K562 (cell line): ENCODE data around the gene LAMTOR4. TPM values are rescaled to one million over a fixed set of nuclear protein-coding genes. Genes with fewer than 3 reads are reported as not detected.

Experiments used
- ATF7 ChIP-seq: fragments of 450-650 bp; IDR thresholded peaks from 2 replicates; pipeline ENCODE4 v1.7.1; 2014; ENCODE audit warnings: mild to moderate bottlenecking, moderate library complexity
- CHD2 ChIP-seq: IDR thresholded peaks from 2 replicates; pipeline ENCODE4 v1.6.1; 2011; ENCODE audit warnings: low read depth, low read length
- DNMT1 ChIP-seq: fragments of 450-650 bp; IDR thresholded peaks from 2 replicates; pipeline ENCODE4 v1.6.1; 2016; ENCODE audit warnings: antibody characterized with exemption, mild to moderate bottlenecking
- ELF4 ChIP-seq: fragments of 450-650 bp; formaldehyde crosslinking; IDR thresholded peaks from 2 replicates; pipeline ENCODE4 v1.4.0; 2022; ENCODE audit warnings: missing genetic modification characterization
- GTF2F1 ChIP-seq: IDR thresholded peaks from 2 replicates; pipeline ENCODE4 v1.6.1; 2011; ENCODE audit warnings: low read depth, low read length, improper control_type of control experiment
- KDM5B ChIP-seq: fragments of 200-600 bp; sonication (generic); IDR thresholded peaks from 2 replicates; pipeline ENCODE4 v1.6.1; 2012; ENCODE audit warnings: low read depth, mild to moderate bottlenecking, moderate library complexity, low read length, control low read depth, inconsistent platforms; ENCODE audit not compliant: insufficient replicate concordance
- MXI1 ChIP-seq: IDR thresholded peaks from 2 replicates; pipeline ENCODE4 v1.6.1; 2011; ENCODE audit warnings: low read depth, mild to moderate bottlenecking, improper control_type of control experiment, low read length
- OTX1 ChIP-seq: fragments of 450-650 bp; formaldehyde crosslinking; IDR thresholded peaks from 2 replicates; pipeline ENCODE4 v1.4.0; 2022; ENCODE audit warnings: mild to moderate bottlenecking
- SNRNP70 ChIP-seq: fragments of 200-400 bp; formaldehyde crosslinking; optimal IDR thresholded peaks from 2 replicates; pipeline ENCODE3; 2017; ENCODE audit warnings: low read depth, low read length
- TBP ChIP-seq: optimal IDR thresholded peaks from 2 replicates; pipeline ENCODE3; 2011; ENCODE audit warnings: low read depth, low read length, improper control_type of control experiment
- ZNF224 ChIP-seq: sonication (generic); formaldehyde crosslinking; IDR thresholded peaks from 2 replicates; pipeline ENCODE4 v1.8.0; 2022; ENCODE audit warnings: mild to moderate bottlenecking, missing genetic modification reagents
- polyA plus RNA-seq, 8 experiments: library from polyadenylated mRNA; depleted of rRNA in 4 of 8; stranded (reverse) in 5 of 8; unstranded in 3 of 8; fragments of >200 nt; fragmentation: Nextera tagmentation in 2 of 8; fragmentation: Illumina TruSeq in 1 of 8; extraction: Ambion mirVana in 2 of 8; extraction: Trizol in 1 of 8; gene quantifications; 2 replicates each; pipeline versions ENCODE4 v1.2.1 to v1.2.3, GENCODE V29; 2011 to 2014; ENCODE audit warnings: inconsistent platforms in 1 of 8, missing spikeins in 1 of 8
- total RNA-seq, 7 experiments: library from RNA; depleted of rRNA in 6 of 7; stranded (reverse); fragments of >200 nt in 6 of 7; fragmentation: Illumina TruSeq in 2 of 7; extraction: Trizol in 2 of 7; gene quantifications; 2 replicates each; pipeline versions ENCODE4 v1.2.1 to v1.2.3, GENCODE V29; 2011 to 2021; ENCODE audit warnings: low replicate concordance in 1 of 7
- TF ChIP-seq, protein P1 (sequence below), 2 experiments: IDR thresholded peaks; 2 replicates each; pipeline ENCODE4 v1.6.1; 2011; ENCODE audit warnings: borderline replicate concordance in 1 of 2, control low read depth in 1 of 2, low read depth in 1 of 2, low read length in 1 of 2, mild to moderate bottlenecking in 1 of 2, mixed read lengths in 1 of 2, moderate library complexity in 1 of 2; ENCODE audit not compliant: insufficient read depth in 1 of 2, insufficient read length in 1 of 2, poor library complexity in 1 of 2, severe bottlenecking in 1 of 2; ENCODE audit errors: extremely low read depth in 1 of 2
- TF ChIP-seq, protein P2 (sequence below): fragments of 450-650 bp; IDR thresholded peaks from 2 replicates; pipeline ENCODE4 v1.7.1; 2018; ENCODE audit warnings: mild to moderate bottlenecking, low read depth; ENCODE audit not compliant: partially characterized antibody
- TF ChIP-seq, protein P3 (sequence below), 2 experiments: fragments of 450-650 bp; conservative IDR thresholded peaks; 2 replicates each; pipeline ENCODE4 v1.6.1; 2017; ENCODE audit warnings: mild to moderate bottlenecking in 2 of 2, moderate library complexity in 2 of 2
- TF ChIP-seq, protein P4 (sequence below): sonication (generic); formaldehyde crosslinking; IDR thresholded peaks from 2 replicates; pipeline ENCODE4 v1.8.0; 2022; ENCODE audit warnings: mild to moderate bottlenecking, missing genetic modification reagents
- TF ChIP-seq, protein P5 (sequence below), 2 experiments: fragments of 450-650 bp in 1 of 2; sonication (generic) in 1 of 2; formaldehyde crosslinking; conservative IDR thresholded peaks; 2 replicates each; pipeline versions ENCODE4 v1.4.0 to v1.8.1; 2020 to 2022; ENCODE audit warnings: mild to moderate bottlenecking in 1 of 2, missing genetic modification reagents in 1 of 2

Gene LAMTOR4
- total and polyA plus RNA-seq, 9 of the 15 experiments (the other 6 are each of a cell fraction or from before 2014, with no cell fraction given) = 79.6 to 314 (median 195) TPM

DNA sequence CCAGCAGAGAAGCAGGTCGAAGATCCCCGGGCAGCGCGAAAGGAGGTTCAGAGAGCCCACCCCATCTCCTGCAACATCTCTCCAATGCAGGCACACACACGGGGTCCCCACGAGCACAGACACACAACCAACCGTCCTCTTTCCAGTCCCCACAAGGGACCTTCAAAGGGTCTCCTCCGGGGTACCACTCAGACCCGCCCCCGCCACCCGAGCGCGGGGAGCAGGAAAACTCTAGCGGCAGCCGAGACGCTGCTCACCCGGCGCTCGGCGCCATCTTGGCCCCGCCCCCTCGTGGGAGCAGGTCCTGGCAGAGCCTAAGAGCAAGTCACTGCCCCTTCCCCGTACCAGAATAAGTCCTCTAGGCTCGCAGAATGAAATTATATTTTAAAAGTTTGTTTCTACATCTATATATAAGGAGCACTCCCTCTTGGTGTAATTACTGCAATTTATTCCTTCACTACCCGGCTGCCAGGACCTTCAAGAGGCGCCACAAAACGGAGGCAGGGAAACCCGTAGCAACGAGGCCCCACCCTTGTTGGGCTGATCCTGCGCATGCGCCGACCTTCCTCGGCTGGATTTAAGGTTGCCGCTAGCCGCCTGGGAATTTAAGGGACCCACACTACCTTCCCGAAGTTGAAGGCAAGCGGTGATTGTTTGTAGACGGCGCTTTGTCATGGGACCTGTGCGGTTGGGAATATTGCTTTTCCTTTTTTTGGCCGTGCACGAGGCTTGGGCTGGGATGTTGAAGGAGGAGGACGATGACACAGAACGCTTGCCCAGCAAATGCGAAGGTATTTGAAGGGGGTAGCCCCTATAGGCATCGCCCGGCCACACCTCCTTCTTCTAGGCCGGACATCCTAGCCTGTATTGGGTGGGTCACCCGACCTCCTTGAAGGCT, 29.4 kb upstream of the LAMTOR4 start, which contains the start of the genes CNPY4 and TAF6 (continued):
- TF ChIP-seq, protein P1, sequence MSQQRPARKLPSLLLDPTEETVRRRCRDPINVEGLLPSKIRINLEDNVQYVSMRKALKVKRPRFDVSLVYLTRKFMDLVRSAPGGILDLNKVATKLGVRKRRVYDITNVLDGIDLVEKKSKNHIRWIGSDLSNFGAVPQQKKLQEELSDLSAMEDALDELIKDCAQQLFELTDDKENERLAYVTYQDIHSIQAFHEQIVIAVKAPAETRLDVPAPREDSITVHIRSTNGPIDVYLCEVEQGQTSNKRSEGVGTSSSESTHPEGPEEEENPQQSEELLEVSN (IDR thresholded peaks at IDR 0.05; ENCODE audit: borderline replicate concordance in 1 of 2, extremely low read depth in 1 of 2, insufficient read depth in 1 of 2, insufficient read length in 1 of 2, low read depth in 1 of 2, low read length in 1 of 2, poor library complexity in 1 of 2, severe bottlenecking in 1 of 2) = peak; percentile 35 to 60
- TF ChIP-seq SNRNP70 = peak; percentile 55
- peak; percentile 81; the same call in 1 of the 2 replicates for TF ChIP-seq DNMT1
- TF ChIP-seq MXI1 = peak; percentile 95
- TF ChIP-seq, protein P2, sequence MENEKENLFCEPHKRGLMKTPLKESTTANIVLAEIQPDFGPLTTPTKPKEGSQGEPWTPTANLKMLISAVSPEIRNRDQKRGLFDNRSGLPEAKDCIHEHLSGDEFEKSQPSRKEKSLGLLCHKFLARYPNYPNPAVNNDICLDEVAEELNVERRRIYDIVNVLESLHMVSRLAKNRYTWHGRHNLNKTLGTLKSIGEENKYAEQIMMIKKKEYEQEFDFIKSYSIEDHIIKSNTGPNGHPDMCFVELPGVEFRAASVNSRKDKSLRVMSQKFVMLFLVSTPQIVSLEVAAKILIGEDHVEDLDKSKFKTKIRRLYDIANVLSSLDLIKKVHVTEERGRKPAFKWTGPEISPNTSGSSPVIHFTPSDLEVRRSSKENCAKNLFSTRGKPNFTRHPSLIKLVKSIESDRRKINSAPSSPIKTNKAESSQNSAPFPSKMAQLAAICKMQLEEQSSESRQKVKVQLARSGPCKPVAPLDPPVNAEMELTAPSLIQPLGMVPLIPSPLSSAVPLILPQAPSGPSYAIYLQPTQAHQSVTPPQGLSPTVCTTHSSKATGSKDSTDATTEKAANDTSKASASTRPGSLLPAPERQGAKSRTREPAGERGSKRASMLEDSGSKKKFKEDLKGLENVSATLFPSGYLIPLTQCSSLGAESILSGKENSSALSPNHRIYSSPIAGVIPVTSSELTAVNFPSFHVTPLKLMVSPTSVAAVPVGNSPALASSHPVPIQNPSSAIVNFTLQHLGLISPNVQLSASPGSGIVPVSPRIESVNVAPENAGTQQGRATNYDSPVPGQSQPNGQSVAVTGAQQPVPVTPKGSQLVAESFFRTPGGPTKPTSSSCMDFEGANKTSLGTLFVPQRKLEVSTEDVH = peak; percentile 64
- TF ChIP-seq, protein P3, sequence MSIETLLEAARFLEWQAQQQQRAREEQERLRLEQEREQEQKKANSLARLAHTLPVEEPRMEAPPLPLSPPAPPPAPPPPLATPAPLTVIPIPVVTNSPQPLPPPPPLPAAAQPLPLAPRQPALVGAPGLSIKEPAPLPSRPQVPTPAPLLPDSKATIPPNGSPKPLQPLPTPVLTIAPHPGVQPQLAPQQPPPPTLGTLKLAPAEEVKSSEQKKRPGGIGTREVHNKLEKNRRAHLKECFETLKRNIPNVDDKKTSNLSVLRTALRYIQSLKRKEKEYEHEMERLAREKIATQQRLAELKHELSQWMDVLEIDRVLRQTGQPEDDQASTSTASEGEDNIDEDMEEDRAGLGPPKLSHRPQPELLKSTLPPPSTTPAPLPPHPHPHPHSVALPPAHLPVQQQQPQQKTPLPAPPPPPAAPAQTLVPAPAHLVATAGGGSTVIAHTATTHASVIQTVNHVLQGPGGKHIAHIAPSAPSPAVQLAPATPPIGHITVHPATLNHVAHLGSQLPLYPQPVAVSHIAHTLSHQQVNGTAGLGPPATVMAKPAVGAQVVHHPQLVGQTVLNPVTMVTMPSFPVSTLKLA (conservative IDR thresholded peaks at IDR 0.05) = peak; percentile 93 to 96
- peak; percentile 82; the same call in 1 of the 2 replicates for TF ChIP-seq OTX1
- no peak for TF ChIP-seq ZNF224 (CRISPR knock-in tag)
- peak; percentile 28; the same call in 1 of the 2 replicates for TF ChIP-seq CHD2
- TF ChIP-seq GTF2F1 = peak; percentile 54
- peak; percentile 98 for TF ChIP-seq TBP
- peak; percentile 86; the same call in 1 of the 2 replicates for TF ChIP-seq ELF4 (CRISPR knock-in tag)
- TF ChIP-seq ATF7 = peak; percentile 84; the same call in 1 of the 2 replicates
- TF ChIP-seq, protein P4, sequence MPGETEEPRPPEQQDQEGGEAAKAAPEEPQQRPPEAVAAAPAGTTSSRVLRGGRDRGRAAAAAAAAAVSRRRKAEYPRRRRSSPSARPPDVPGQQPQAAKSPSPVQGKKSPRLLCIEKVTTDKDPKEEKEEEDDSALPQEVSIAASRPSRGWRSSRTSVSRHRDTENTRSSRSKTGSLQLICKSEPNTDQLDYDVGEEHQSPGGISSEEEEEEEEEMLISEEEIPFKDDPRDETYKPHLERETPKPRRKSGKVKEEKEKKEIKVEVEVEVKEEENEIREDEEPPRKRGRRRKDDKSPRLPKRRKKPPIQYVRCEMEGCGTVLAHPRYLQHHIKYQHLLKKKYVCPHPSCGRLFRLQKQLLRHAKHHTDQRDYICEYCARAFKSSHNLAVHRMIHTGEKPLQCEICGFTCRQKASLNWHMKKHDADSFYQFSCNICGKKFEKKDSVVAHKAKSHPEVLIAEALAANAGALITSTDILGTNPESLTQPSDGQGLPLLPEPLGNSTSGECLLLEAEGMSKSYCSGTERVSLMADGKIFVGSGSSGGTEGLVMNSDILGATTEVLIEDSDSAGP = peak; percentile 85
- TF ChIP-seq, protein P5, sequence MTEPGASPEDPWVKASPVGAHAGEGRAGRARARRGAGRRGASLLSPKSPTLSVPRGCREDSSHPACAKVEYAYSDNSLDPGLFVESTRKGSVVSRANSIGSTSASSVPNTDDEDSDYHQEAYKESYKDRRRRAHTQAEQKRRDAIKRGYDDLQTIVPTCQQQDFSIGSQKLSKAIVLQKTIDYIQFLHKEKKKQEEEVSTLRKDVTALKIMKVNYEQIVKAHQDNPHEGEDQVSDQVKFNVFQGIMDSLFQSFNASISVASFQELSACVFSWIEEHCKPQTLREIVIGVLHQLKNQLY (CRISPR knock-in tag; conservative IDR thresholded peaks at IDR 0.05) = peak in 1 of 2 experiments; percentile 88; a peak in 2 of 4 replicates
- peak; percentile 94 for TF ChIP-seq KDM5B
